Measurements from ENCODE around the gene RAD51B.

The RAD51B gene

GRCh38 chr14:68740788-68741476 is 921.4 kb downstream of the RAD51B start:
- DNase-seq (ENCODE audit: low read depth in 1 of 2, low spot score in 1 of 2), result no peak
- H3K27me3 ChIP-seq (ENCODE audit: insufficient read depth, poor library complexity, severe bottlenecking), result no peaks in the 10 kb centered on the region
- TF ChIP-seq GABPA (IDR thresholded peaks at IDR 0.05; ENCODE audit: low read depth) (no peak), POLR2AphosphoS5 (IDR thresholded peaks at IDR 0.05; ENCODE audit: low read depth) (no peak), SPI1 (IDR thresholded peaks at IDR 0.05; ENCODE audit: borderline replicate concordance, low read depth) (no peak), CTCF (IDR thresholded peaks at IDR 0.05; ENCODE audit: insufficient read depth, low read length) (no peak), REST (IDR thresholded peaks at IDR 0.05; ENCODE audit: insufficient replicate concordance, low read depth) (no peak)
- H3K27ac ChIP-seq (replicated peaks), result no peak overlapping the region
- no peak overlapping the region for H3K4me3 ChIP-seq (replicated peaks; ENCODE audit: insufficient read depth, low read length)

GRCh38 chr14:68741477-68741791 is 921.9 kb downstream of the RAD51B start:
- TF ChIP-seq GABPA (IDR thresholded peaks at IDR 0.05; ENCODE audit: low read depth), result no peak
- TF ChIP-seq POLR2AphosphoS5 (IDR thresholded peaks at IDR 0.05; ENCODE audit: low read depth), result no peak
- no peak for TF ChIP-seq CTCF (IDR thresholded peaks at IDR 0.05; ENCODE audit: insufficient read depth, low read length)
- no peak for TF ChIP-seq REST (IDR thresholded peaks at IDR 0.05; ENCODE audit: insufficient replicate concordance, low read depth)
- TF ChIP-seq SPI1 (IDR thresholded peaks at IDR 0.05; ENCODE audit: borderline replicate concordance, low read depth), result no peak
- Histone ChIP-seq H3K27me3 (ENCODE audit: insufficient read depth, poor library complexity, severe bottlenecking) (no peaks in the 10 kb centered on the region), H3K27ac (replicated peaks) (no peak overlapping the region), H3K4me3 (replicated peaks; ENCODE audit: insufficient read depth, low read length) (no peak overlapping the region)
- DNase-seq (ENCODE audit: low read depth in 1 of 2, low spot score in 1 of 2), result no peak

GRCh38 chr14:68741839-68742470 is 922.4 kb downstream of the RAD51B start:
- DNase-seq (ENCODE audit: low read depth in 1 of 2, low spot score in 1 of 2), result peak; percentile 14 to 74
- Histone ChIP-seq H3K4me3 (replicated peaks; ENCODE audit: insufficient read depth, low read length) (no peak overlapping the region), H3K27ac (replicated peaks) (no peak overlapping the region), H3K27me3 (ENCODE audit: insufficient read depth, poor library complexity, severe bottlenecking) (no peaks in the 10 kb centered on the region)
- TF ChIP-seq SPI1 (IDR thresholded peaks at IDR 0.05; ENCODE audit: borderline replicate concordance, low read depth) (peak; percentile 90), POLR2AphosphoS5 (IDR thresholded peaks at IDR 0.05; ENCODE audit: low read depth) (peak; percentile 56), GABPA (IDR thresholded peaks at IDR 0.05; ENCODE audit: low read depth) (no peak)

- TF ChIP-seq CTCF (IDR thresholded peaks at IDR 0.05; ENCODE audit: insufficient read depth, low read length) (no peak), SPI1 (IDR thresholded peaks at IDR 0.05; ENCODE audit: borderline replicate concordance, low read depth) (no peak), POLR2AphosphoS5 (IDR thresholded peaks at IDR 0.05; ENCODE audit: low read depth) (no peak), REST (IDR thresholded peaks at IDR 0.05; ENCODE audit: insufficient replicate concordance, low read depth) (no peak)
- H3K27me3 ChIP-seq (ENCODE audit: insufficient read depth, poor library complexity, severe bottlenecking), result no peaks in the 10 kb centered on the region
- no peak for DNase-seq (ENCODE audit: low read depth in 1 of 2, low spot score in 1 of 2)
- no peak overlapping the region for H3K4me3 ChIP-seq (replicated peaks; ENCODE audit: insufficient read depth, low read length)
- no peak overlapping the region for H3K27ac ChIP-seq (replicated peaks)
Observed at GRCh38 chr14:68744613-68745012, 925.0 kb downstream of the RAD51B start.

Measured in HL-60 (cell line).